ENCODE measurements around the gene GATA3. TPM values are rescaled to one million over a fixed set of nuclear protein-coding genes. Genes with fewer than 3 reads are reported as not detected.

GATA3 gene
- total RNA-seq, 1 donor from 2014 or later, result 63.6 TPM

DNA sequence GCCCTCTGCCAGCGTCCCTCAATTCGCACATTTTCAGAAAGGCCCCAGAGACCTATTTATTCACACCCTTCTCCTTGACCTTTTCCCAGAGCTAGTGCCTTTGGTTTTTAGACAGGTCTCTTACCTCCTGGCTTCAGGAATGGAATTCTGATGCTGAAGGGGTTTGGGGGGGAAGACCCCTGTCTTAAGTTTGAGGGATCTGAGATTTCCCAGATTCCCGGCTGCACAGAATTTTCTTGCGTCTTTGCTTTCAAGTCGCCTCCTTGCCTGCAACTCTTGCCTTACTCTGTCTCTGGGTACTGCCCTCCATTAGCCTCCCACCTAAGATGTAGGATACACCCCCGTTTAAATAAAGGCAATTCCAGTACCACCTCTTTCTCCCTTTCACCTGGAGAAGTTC, 1.9 kb downstream of the GATA3 start:
- Mint-ChIP-seq H3K9me3 (no peaks in the 10 kb centered on the region), H3K27ac (peak overlapping the region; percentile 97), H3K36me3 (peaks cover 11% of the 10 kb centered on the region), H3K4me1 (peaks cover 70% of the 10 kb centered on the region), H3K4me3 (peak overlapping the region; percentile 96), H3K27me3 (ENCODE audit: low read depth) (peaks cover 18% of the 10 kb centered on the region)
- TF ChIP-seq, protein P1, sequence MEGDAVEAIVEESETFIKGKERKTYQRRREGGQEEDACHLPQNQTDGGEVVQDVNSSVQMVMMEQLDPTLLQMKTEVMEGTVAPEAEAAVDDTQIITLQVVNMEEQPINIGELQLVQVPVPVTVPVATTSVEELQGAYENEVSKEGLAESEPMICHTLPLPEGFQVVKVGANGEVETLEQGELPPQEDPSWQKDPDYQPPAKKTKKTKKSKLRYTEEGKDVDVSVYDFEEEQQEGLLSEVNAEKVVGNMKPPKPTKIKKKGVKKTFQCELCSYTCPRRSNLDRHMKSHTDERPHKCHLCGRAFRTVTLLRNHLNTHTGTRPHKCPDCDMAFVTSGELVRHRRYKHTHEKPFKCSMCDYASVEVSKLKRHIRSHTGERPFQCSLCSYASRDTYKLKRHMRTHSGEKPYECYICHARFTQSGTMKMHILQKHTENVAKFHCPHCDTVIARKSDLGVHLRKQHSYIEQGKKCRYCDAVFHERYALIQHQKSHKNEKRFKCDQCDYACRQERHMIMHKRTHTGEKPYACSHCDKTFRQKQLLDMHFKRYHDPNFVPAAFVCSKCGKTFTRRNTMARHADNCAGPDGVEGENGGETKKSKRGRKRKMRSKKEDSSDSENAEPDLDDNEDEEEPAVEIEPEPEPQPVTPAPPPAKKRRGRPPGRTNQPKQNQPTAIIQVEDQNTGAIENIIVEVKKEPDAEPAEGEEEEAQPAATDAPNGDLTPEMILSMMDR (IDR thresholded peaks at IDR 0.05; ENCODE audit: unreplicated experiment), result no peak
- DNase-seq (ENCODE audit: low spot score in 2 of 2, unreplicated experiment in 2 of 2), result no peak

DNA sequence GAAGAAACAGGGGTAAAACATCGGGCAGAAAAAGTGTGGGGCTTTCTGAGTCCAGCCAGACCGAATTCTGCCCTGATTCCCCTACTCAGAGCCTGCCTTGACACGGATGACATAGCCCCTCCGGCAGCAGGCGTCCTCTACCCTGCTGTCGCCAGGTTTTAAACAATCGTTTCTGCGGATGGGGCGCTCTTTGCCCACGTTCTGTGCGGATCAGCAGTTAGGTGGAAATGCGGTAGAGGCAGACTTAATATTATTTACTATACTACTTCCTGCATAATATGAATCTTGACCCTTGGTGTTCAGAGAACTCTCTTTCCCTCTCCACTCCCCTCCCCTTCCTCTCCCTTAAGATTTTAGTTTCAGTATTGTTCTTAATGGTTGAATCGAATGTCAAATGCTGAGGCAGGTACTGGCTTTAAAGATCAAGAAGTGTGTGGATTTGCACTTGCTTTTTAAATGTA, 2.4 kb downstream of the GATA3 start:
- Mint-ChIP-seq H3K27me3 (ENCODE audit: low read depth) (peaks cover 17% of the 10 kb centered on the region), H3K27ac (peak overlapping the region; percentile 97), H3K36me3 (peaks cover 11% of the 10 kb centered on the region), H3K4me3 (peak overlapping the region; percentile 96), H3K9me3 (no peaks in the 10 kb centered on the region), H3K4me1 (peaks cover 73% of the 10 kb centered on the region)
- no peak for DNase-seq (ENCODE audit: low spot score in 2 of 2, unreplicated experiment in 2 of 2)
- TF ChIP-seq, protein P1 (IDR thresholded peaks at IDR 0.05; ENCODE audit: unreplicated experiment), result no peak

DNA sequence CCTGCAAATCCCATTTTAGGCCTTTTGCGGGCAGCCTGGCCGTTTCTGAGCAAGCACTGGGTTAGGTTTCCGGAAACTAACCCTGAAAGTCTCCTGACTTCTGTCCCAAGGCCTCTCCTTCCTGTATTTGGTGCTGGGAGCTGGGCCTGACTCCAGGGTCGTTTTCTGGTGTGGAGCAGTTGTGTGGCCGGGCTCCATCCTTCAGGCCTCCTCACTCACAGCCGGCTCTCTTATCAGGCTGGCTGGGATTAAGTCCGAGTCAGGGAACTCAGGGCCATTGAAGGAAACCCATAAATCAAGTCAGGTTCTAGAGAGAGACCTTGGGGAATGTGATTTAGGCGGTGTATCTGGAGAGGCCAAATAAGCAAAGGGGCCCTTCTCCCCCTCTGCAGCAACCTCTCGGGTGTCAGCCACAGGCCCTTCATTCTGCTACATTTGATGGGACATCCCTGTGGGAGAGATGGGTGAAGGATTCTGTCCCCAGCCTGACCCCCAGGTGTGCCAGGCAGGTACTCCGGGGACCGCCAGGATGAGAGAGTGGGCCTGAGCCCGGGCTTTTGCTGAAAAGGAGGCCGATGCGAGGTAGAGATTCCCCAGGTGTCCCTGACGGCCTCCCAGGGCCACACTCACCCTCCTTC, 3.3 kb downstream of the GATA3 start:
- H3K9me3 Mint-ChIP-seq, result no peaks in the 10 kb centered on the region
- peak overlapping the region; percentile 96 for H3K4me3 Mint-ChIP-seq
- H3K27me3 Mint-ChIP-seq (ENCODE audit: low read depth), result peaks cover 10% of the 10 kb centered on the region
- H3K4me1 Mint-ChIP-seq, result peaks cover 73% of the 10 kb centered on the region
- H3K36me3 Mint-ChIP-seq, result peaks cover 13% of the 10 kb centered on the region
- TF ChIP-seq, protein P1 (IDR thresholded peaks at IDR 0.05; ENCODE audit: unreplicated experiment), result no peak
- no peak for DNase-seq (ENCODE audit: low spot score in 2 of 2, unreplicated experiment in 2 of 2)
- H3K27ac Mint-ChIP-seq, result peak overlapping the region; percentile 97

DNA sequence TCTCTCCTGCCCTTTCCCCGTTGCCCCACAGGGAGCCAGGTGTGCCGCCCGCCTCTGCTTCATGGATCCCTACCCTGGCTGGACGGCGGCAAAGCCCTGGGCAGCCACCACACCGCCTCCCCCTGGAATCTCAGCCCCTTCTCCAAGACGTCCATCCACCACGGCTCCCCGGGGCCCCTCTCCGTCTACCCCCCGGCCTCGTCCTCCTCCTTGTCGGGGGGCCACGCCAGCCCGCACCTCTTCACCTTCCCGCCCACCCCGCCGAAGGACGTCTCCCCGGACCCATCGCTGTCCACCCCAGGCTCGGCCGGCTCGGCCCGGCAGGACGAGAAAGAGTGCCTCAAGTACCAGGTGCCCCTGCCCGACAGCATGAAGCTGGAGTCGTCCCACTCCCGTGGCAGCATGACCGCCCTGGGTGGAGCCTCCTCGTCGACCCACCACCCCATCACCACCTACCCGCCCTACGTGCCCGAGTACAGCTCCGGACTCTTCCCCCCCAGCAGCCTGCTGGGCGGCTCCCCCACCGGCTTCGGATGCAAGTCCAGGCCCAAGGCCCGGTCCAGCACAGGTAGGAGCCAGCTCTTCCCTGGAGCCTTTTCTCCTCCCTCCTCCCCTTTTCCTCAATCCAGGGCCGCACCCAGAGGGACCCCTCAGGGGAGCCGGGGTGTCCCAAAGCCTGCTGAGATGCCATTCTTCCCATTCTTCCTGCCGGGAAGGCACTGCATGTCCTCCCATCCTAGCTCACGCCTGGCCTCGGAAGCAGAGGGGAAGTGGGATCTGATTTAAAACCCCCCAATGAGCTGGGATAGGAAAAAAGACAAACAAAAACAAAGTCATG, 4.0 kb downstream of the GATA3 start:
- Mint-ChIP-seq H3K36me3 (peaks cover 17% of the 10 kb centered on the region), H3K4me3 (peak overlapping the region; percentile 96), H3K9me3 (no peaks in the 10 kb centered on the region), H3K4me1 (peaks cover 75% of the 10 kb centered on the region), H3K27ac (peak overlapping the region; percentile 97), H3K27me3 (ENCODE audit: low read depth) (peaks cover 4% of the 10 kb centered on the region)
- DNase-seq (ENCODE audit: low spot score in 2 of 2, unreplicated experiment in 2 of 2), result no peak
- TF ChIP-seq, protein P1 (IDR thresholded peaks at IDR 0.05; ENCODE audit: unreplicated experiment), result no peak

DNA sequence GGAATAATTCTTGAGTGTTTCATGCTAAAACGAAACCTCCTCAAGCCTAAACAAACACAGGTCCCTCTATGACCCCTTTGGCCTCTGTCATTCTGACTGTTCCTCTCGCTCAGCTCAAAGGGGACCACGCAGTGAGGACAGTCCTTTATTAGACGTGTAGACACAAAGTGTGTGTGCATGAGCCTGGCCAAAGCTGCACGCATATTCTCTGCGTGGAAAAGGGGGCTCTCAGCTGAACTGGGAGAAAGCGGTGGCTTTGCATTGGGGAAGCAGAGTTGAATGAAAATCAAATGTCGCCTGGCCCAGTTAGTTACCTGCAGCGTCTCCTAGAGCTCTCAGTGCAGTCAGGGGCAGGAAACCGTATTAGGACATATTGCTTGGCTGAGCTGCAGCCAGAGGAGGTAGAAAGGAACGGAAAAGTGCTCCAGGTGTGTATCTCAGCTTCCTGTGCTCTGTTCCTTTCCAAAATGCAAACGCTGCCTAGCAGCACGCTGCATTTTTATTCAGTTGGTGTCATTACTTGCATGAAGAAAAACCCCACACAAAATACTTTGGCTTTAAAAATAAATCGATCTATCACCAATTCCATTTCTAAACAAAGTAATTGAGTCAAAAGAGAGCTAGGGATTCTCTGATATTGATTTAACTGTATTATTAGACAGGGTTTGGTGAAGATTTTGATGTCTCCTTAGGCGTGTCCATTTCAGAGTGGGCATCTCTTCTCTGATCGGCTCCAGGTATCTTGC, 4.9 kb downstream of the GATA3 start:
- no peak for DNase-seq (ENCODE audit: low spot score in 2 of 2, unreplicated experiment in 2 of 2)
- Mint-ChIP-seq H3K27ac (peak overlapping the region; percentile 97), H3K36me3 (peaks cover 20% of the 10 kb centered on the region), H3K4me1 (peaks cover 81% of the 10 kb centered on the region), H3K9me3 (no peaks in the 10 kb centered on the region), H3K4me3 (peak overlapping the region; percentile 96), H3K27me3 (ENCODE audit: low read depth) (peaks cover 4% of the 10 kb centered on the region)
- TF ChIP-seq, protein P1 (IDR thresholded peaks at IDR 0.05; ENCODE audit: unreplicated experiment), result no peak
